GM15510 (cell line): Measurements from ENCODE around the gene HMCN2.

Source experiments
- POLR2A ChIP-seq: IDR thresholded peaks from 3 replicates; pipeline ENCODE4 v1.6.1; 2011; ENCODE audit warnings: borderline replicate concordance; ENCODE audit not compliant: insufficient read length; ENCODE audit errors: extremely low read depth

The HMCN2 gene

GRCh38 chr9:130333041-130333711 lies 67.6 kb downstream of the HMCN2 start:
- TF ChIP-seq POLR2A, result no peak

- no peak for TF ChIP-seq POLR2A
Measured at GRCh38 chr9:130333712-130334062, 68.1 kb downstream of the HMCN2 start.

- no peak for TF ChIP-seq POLR2A
Measured at GRCh38 chr9:130334915-130335314, 69.4 kb downstream of the HMCN2 start.

- TF ChIP-seq POLR2A, result no peak
Measured at GRCh38 chr9:130336027-130336610, 70.6 kb downstream of the HMCN2 start.

GRCh38 chr9:130336885-130337284 lies 71.3 kb downstream of the HMCN2 start:
- no peak for TF ChIP-seq POLR2A

GRCh38 chr9:130337318-130337717 lies 71.8 kb downstream of the HMCN2 start:
- TF ChIP-seq POLR2A, result no peak

GRCh38 chr9:130337784-130338380 lies 72.3 kb downstream of the HMCN2 start:
- TF ChIP-seq POLR2A, result no peak

- TF ChIP-seq POLR2A, result no peak
Measured at GRCh38 chr9:130339306-130339705, 73.7 kb downstream of the HMCN2 start.

GRCh38 chr9:130340011-130340410 lies 74.5 kb downstream of the HMCN2 start:
- TF ChIP-seq POLR2A, result no peak

GRCh38 chr9:130341128-130341527 lies 75.6 kb downstream of the HMCN2 start:
- no peak for TF ChIP-seq POLR2A

- no peak for TF ChIP-seq POLR2A
Measured at GRCh38 chr9:130341839-130342713, 76.5 kb downstream of the HMCN2 start.

GRCh38 chr9:130342714-130343085 lies 77.1 kb downstream of the HMCN2 start:
- TF ChIP-seq POLR2A, result no peak

GRCh38 chr9:130343445-130343918 lies 77.9 kb downstream of the HMCN2 start:
- no peak for TF ChIP-seq POLR2A

GRCh38 chr9:130344366-130344765 lies 78.8 kb downstream of the HMCN2 start:
- TF ChIP-seq POLR2A, result no peak
